Mucosa of rectum (tissue), 2 donors: Measurements from ENCODE around the gene C2CD3.

Source experiments
- H3K27ac ChIP-seq, 2 donors: one replicate each; pipeline ENCODE4 v1.7.0; 2013; ENCODE audit warnings: inconsistent platforms in 2 of 2, low read depth in 2 of 2, low read length in 2 of 2
- H3K27me3 ChIP-seq, 2 donors: one replicate each; pipeline ENCODE4 v1.7.0; 2013; ENCODE audit warnings: low read length in 2 of 2; ENCODE audit not compliant: control insufficient read depth in 2 of 2, insufficient read depth in 2 of 2
- H3K36me3 ChIP-seq, 2 donors: one replicate each; pipeline ENCODE4 v1.7.0; 2013; ENCODE audit warnings: low read length in 2 of 2; ENCODE audit not compliant: control insufficient read depth in 2 of 2, insufficient read depth in 2 of 2
- H3K4me1 ChIP-seq, 2 donors: one replicate each; pipeline ENCODE4 v1.7.0; 2013; ENCODE audit warnings: low read length in 2 of 2, mild to moderate bottlenecking in 1 of 2; ENCODE audit not compliant: control insufficient read depth in 2 of 2, insufficient read depth in 2 of 2
- H3K4me3 ChIP-seq, 2 donors: one replicate each; pipeline ENCODE4 v1.7.0; 2013; ENCODE audit warnings: low read length in 2 of 2
- H3K9ac ChIP-seq, 2 donors: one replicate each; pipeline ENCODE4 v1.7.0; 2013; ENCODE audit warnings: low read length in 2 of 2, low read depth in 1 of 2, mild to moderate bottlenecking in 1 of 2
- H3K9me3 ChIP-seq, 2 donors: one replicate each; pipeline ENCODE4 v1.7.0; 2013; ENCODE audit warnings: low read length in 2 of 2; ENCODE audit not compliant: control insufficient read depth in 2 of 2
- donor health status: healthy.
- donor health status: Normal muscosa, but diverticular disease.

C2CD3 gene

DNA sequence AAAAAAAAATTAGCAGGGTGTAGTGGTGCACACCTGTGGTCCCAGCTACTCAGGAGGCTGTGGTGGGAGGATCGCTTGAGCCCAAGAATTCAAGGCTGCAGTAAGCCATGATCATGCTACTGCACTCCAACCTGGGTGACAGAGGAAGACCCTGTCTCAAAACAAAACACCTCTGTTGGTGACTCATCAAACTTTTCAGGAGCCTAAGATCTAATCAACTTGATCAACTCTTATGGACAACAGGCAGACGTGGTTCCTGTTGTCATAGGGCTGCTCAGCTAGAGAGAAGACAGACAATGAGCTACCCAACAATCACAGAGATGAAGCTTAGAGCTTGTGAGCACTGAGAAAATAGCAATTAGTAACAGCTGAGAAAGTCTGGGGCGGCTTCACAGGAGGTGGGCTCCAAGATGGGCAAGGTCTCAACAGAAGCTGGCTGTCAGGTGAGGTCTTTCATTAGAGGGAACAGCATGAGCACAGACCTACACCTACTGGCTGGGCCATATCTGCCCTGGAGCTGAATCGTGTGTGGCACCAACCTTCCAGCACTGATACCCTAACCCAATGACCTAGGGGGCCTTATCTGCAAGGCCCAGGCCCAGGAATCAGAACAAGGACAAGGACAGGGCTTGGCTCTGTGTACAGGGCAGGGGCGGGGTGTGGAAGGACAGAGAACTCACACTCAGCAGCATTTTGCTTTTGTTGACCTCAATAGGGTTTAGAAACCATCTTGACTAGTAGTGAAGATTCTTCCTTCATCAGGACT is 154.7 kb downstream of the C2CD3 start:
- no peaks in the 10 kb centered on the region for H3K27me3 ChIP-seq
- no peak overlapping the region for H3K27ac ChIP-seq
- H3K9ac ChIP-seq, result no peak overlapping the region
- peaks cover 24 to 25% of the 10 kb centered on the region in 2 donors for H3K4me1 ChIP-seq
- peaks cover 3 to 6% of the 10 kb centered on the region in 2 donors for H3K36me3 ChIP-seq
- H3K9me3 ChIP-seq, result no peaks in the 10 kb centered on the region
- no peak overlapping the region for H3K4me3 ChIP-seq

DNA sequence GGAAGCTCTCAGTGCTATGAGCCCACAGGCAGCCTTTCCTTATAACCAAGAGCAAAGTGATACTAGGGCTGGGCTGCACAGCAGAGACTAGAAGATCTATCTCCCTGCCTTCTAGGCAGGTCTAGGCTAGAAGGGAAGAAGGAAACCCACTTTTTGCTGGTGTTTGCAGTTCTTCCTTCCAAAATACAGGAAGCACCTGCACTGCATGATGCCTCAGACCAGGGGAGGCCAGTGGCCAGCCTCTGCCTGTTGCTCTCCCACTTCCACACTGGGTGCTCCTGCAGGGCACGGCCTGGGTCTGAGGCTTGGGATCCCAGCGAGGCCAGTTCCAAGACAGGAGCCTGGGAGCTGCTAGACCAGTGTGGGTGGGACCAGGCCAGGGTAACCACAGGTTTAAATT is 155.9 kb downstream of the C2CD3 start:
- Histone ChIP-seq H3K36me3 (peaks cover 3 to 6% of the 10 kb centered on the region in 2 donors), H3K9ac (no peak overlapping the region), H3K27me3 (no peaks in the 10 kb centered on the region), H3K27ac (no peak overlapping the region), H3K4me1 (peaks cover 23% of the 10 kb centered on the region in 2 donors), H3K4me3 (no peak overlapping the region), H3K9me3 (no peaks in the 10 kb centered on the region)

DNA sequence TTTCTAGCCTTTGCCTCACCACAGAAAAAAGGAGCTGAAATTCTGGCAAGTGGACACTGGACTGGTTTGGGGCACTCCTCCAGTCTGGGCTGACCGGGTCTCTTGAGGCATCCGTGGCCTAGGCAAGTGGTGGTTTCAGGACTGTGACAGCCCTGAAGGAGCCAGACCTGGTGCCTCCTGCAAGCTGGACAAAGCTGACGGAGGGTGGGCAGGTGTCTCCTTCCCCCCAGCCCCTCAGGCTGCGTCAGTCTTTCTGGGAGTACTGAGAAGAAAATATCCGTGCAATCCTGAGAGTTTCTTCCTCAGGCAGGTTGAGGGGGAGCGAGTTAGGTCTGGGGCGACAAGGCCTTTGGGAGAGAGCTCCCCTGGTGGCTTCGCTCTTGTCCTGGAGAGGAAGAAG is 157.7 kb downstream of the C2CD3 start:
- Histone ChIP-seq H3K4me3 (no peak overlapping the region), H3K9ac (no peak overlapping the region), H3K36me3 (peaks cover 3 to 6% of the 10 kb centered on the region in 2 donors), H3K27me3 (no peaks in the 10 kb centered on the region), H3K27ac (no peak overlapping the region), H3K9me3 (no peaks in the 10 kb centered on the region), H3K4me1 (peaks cover 6 to 7% of the 10 kb centered on the region in 2 donors)

DNA sequence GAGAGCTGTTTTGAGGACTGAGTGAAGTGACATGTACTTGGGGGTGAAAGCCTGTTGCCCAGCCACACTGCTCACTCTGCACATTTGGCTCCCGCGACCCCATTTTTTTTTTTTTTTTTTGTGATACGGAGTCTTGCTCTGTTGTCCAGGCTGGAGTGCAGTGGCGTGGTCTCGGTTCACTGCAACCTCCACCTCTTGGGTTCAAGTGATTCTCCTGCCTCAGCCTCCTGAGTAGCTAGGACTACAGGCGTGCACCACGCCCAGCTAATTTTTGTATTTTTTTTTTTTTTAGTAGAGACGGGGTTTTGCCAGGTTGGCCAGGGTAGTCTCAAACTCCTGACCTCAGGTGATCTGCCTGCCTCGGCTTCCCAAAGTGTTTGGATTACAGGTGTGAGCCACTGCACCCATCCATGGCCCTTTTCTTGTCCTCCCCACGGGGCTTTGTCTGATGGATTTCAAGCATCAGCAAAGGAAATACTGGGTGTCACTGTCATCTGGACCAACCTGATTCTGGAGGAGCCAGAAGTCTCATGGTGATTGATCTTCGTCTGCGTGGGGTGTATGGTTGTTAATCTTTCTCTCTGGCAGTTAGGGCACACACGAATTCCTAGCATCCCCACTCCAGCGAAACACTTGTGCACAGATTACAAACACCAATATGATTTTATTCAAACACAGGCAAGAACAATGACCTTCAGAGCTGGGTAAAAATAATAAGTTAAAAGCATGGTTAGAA is 158.6 kb downstream of the C2CD3 start:
- Histone ChIP-seq H3K4me1 (peaks cover 0 to 2% of the 10 kb centered on the region in 2 donors), H3K4me3 (no peak overlapping the region), H3K27ac (no peak overlapping the region), H3K27me3 (no peaks in the 10 kb centered on the region), H3K9me3 (no peaks in the 10 kb centered on the region), H3K9ac (no peak overlapping the region), H3K36me3 (peaks cover 3 to 6% of the 10 kb centered on the region in 2 donors)

DNA sequence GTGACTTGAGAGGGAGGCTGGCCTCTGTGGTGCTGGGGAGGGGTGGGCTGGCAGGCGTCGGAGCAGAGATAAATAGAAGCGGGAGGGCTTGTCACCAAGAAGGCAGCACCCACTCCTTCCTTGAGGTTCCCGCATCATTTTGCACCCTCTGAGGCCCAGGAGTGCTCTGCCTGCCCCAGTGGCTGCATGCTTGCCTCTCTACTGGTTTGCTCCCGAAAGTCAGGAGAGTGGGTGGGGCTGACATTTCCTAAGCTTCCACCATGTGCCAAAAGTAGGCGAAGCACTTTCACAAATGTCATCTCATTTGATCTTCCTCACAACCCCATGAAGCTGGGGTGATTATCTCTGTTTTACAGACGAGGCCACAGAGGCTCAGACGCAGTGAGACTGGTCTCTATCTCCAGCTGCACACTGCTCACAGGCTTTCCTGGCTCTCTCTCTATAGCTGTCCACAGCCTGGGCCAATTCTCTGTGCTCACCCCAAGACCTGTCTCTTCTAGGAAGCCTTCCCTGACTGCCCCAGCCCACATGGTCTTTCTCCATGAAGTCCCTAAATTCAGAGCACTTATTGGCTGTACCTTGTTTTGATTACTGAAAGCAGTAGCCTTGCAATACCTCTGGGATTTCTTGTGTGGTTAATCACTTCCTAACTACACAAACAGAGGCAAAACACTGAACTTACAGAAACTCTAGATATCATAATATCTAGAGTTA is 159.3 kb downstream of the C2CD3 start:
- Histone ChIP-seq H3K27me3 (no peaks in the 10 kb centered on the region), H3K9ac (no peak overlapping the region), H3K4me3 (no peak overlapping the region), H3K4me1 (peaks cover 0 to 2% of the 10 kb centered on the region in 2 donors), H3K36me3 (peaks cover 3 to 6% of the 10 kb centered on the region in 2 donors), H3K27ac (no peak overlapping the region), H3K9me3 (no peaks in the 10 kb centered on the region)

DNA sequence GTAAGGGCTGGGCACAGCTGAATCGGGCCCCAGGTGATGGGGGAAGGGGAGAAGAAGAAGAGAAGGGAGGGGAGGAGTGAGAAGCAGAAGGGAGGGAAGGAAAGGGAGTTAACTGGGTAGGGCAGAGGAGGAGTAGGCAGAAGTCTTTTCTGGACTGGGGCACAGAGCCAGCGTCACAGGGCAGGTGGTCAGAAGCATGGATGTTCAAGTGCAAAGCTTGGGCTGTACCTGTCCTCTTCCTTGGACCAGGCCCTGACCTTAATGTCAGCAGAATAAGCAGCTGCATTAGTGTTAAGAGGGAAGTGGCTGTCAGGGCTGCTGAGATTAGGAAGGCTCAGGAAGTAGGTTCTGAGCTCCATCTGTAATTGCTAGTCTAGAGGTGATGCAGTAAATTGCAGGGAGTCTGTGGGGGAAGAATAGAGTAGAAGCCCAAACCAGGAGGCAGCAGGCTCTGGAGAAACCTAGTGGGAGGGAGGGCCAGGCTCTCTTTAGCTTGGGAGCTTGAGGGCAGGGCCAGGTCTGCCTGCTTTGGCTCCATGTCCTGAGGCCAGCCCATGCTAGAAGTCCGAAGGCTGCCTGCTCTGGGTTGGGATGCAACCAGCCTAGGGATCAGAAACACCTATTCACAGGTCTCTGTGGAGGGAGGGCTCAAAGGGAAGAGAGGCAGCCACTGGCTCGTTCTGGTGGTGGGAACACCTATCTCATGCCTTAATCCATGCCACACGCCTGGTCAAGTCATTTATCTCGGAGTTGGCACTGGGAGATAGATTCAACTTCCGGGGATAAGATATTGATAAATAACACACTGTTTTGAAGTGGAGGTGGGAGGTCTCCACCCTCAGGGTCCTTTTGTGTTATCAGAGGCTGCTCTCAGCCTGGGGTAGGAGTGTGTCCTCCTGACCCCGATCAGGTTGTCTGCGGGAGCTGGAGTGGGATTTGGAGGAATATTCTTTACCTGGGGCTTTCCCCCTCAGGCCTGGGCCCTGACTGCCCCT is 160.2 kb downstream of the C2CD3 start:
- Histone ChIP-seq H3K36me3 (peaks cover 3 to 6% of the 10 kb centered on the region in 2 donors), H3K27ac (no peak overlapping the region), H3K4me1 (peaks cover 0 to 2% of the 10 kb centered on the region in 2 donors), H3K9ac (no peak overlapping the region), H3K27me3 (no peaks in the 10 kb centered on the region), H3K4me3 (no peak overlapping the region), H3K9me3 (no peaks in the 10 kb centered on the region)

GRCh38 chr11:74009675-74010305 is 161.0 kb downstream of the C2CD3 start:
- Histone ChIP-seq H3K9ac (no peak overlapping the region), H3K4me1 (peaks cover 0 to 2% of the 10 kb centered on the region in 2 donors), H3K4me3 (no peak overlapping the region), H3K36me3 (peaks cover 3 to 6% of the 10 kb centered on the region in 2 donors), H3K27me3 (no peaks in the 10 kb centered on the region), H3K9me3 (no peaks in the 10 kb centered on the region), H3K27ac (no peak overlapping the region)

- Histone ChIP-seq H3K36me3 (peaks cover 3 to 6% of the 10 kb centered on the region in 2 donors), H3K4me1 (peaks cover 0 to 2% of the 10 kb centered on the region in 2 donors), H3K9me3 (no peaks in the 10 kb centered on the region), H3K9ac (no peak overlapping the region), H3K4me3 (no peak overlapping the region), H3K27me3 (no peaks in the 10 kb centered on the region), H3K27ac (no peak overlapping the region)
Observed at GRCh38 chr11:74009230-74009547, 161.6 kb downstream of the C2CD3 start.
